ENCODE measurements around the gene MMGT1.
"Not testable (repeated sequence)": the region's sequence is repeated elsewhere in the genome, so short reads cannot be mapped to it uniquely, and the experiment has no call there.

Gene MMGT1

DNA sequence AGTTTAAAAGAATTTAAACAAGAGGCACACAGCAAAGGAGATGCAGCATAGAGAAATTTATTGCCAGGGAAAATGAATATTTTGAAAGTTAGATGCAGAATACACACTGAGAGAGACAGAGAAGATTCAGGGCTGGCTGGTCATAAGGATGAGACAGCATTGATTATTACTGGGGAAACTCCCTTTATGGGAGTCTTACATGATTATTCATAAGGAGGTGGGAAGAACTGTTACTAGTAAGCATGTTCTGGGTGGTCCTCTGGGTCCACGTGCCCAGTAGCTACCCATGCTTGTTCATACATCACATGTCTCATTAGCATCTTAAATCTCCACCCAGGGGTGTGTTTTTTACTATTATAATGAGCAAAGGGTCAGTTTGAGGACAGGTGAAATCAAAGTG lies 53.3 kb downstream of the MMGT1 start:
- DNase-seq: not testable (repeated sequence)

DNA sequence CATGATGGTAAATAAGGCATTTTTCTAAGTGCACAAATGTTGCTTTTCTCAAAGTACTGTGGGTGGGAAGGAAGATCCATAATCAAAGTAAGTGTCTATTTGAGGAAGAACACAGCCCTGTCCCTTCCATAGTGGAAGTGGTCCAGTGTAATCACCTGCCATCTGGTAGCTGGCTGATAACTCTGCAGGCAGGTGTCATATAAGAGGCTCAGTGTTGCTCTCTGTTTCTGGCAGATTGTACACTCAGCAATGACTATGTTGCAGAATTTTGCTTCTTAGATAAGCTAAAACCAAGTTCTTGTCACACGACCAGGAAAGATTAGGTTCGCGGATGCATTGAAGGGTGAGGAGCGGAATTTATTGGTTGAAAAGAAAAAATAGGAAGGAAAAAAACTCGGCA lies 59.4 kb downstream of the MMGT1 start:
- DNase-seq: no peak
